Spinal cord (tissue), 10 donors: ENCODE data around the gene PRKCE. TPM values are rescaled to one million over a fixed set of nuclear protein-coding genes. Genes with fewer than 3 reads are reported as not detected.
A peak's percentile ranks its signal among the peaks of the same experiment; 100 is the strongest.

Source experiments
- DNase-seq, 6 donors: peaks; one replicate each; pipeline versions ENCODE4 v3.0.0 to v3.0.0-alpha.2; 2013 to 2015; ENCODE audit warnings: low spot score in 6 of 6, low read depth in 4 of 6
- H3K27ac ChIP-seq: one replicate; pipeline ENCODE4 v1.5.1; 2013; ENCODE audit warnings: low read depth, low read length, control low read depth
- H3K27me3 ChIP-seq: one replicate; pipeline ENCODE4 v1.6.1; 2013; ENCODE audit warnings: low read length; ENCODE audit not compliant: control insufficient read depth, insufficient read depth
- H3K36me3 ChIP-seq: one replicate; pipeline ENCODE4 v1.6.1; 2013; ENCODE audit warnings: low read length; ENCODE audit not compliant: control insufficient read depth, insufficient read depth
- H3K4me1 ChIP-seq: one replicate; pipeline ENCODE4 v1.6.1; 2013; ENCODE audit warnings: low read length; ENCODE audit not compliant: control insufficient read depth, insufficient read depth
- H3K4me3 ChIP-seq: one replicate; pipeline ENCODE4 v1.5.1; 2013; ENCODE audit warnings: low read depth, low read length, control low read depth
- H3K9me3 ChIP-seq: one replicate; pipeline ENCODE4 v1.6.1; 2013; ENCODE audit warnings: low read length; ENCODE audit not compliant: control insufficient read depth, insufficient read depth
- WGBS: methylation state at CpG from one replicate; pipeline ENCODE4 v1.1.5; 2013; ENCODE audit warnings: missing lambda C conversion rate; ENCODE audit not compliant: insufficient coverage; 5-methylcytosine and 5-hydroxymethylcytosine counted together
- polyA plus RNA-seq, 2 donors: library from polyadenylated mRNA; unstranded; fragments of 120-200 nt; gene quantifications; one replicate each; pipeline ENCODE4 v1.2.1, GENCODE V29; 2013; ENCODE audit not compliant: insufficient read length in 2 of 2
- total RNA-seq, 2 donors: library from RNA; depleted of rRNA in 1 of 2; stranded (reverse); fragments of 120-200 nt in 1 of 2; fragments of >200 nt in 1 of 2; gene quantifications; one replicate each; pipeline versions ENCODE4 v1.2.3 to v1.2.4, GENCODE V29; 2013 to 2014
- donor health status: healthy.

The PRKCE gene
- total and polyA plus RNA-seq, 4 donors, result 22.9 to 48.5 (median 37.4) TPM

DNA sequence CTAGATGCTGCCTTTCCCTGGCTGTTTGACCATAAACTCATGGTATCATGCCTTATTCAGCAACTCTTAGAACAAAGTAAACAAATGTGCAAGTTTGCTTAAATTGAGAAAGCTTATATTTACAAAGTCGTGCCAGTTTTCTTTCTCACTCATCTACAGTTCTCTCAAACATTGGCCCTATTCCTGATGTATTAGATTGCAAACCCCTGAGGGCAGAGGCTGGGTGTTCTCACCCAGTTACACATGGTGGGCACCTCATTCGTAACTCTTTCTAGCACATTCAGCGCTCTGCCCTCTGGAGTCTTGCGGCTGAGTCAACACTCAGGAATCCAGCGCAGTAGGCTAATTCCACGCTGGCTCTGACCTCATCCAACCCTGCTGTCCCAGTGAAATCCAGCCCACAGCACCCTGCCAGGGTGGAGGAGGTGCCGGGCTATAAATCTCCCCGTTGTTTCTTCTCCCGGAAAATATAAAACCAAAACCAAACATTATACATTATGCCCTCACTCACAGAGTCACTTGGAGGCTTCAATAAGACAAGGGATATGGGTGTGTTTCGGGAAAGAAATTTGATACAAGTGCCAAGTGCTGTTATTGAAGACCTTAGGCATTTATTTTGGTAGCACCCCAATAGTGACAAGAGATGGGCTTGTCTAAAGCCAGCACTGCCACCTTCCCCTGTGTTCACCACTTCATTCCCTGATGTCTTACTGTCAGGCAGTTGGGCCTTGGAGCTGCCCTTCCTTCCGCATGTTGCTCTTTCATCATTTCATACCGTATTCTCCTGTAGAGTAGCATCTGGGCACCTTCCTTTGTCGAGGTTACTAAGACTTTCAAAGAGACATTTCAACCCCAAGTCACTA, 287.4 kb downstream of the PRKCE start:
- Histone ChIP-seq H3K4me3 (no peak overlapping the region), H3K9me3 (no peaks in the 10 kb centered on the region), H3K36me3 (no peaks in the 10 kb centered on the region), H3K4me1 (peaks cover 13% of the 10 kb centered on the region), H3K27me3 (no peaks in the 10 kb centered on the region), H3K27ac (peak overlapping the region; percentile 44)
- WGBS, result 75% methylated on average over 7 of the region's 13 CpGs
- peak in 1 of 6 donors; percentile 74 for DNase-seq

DNA sequence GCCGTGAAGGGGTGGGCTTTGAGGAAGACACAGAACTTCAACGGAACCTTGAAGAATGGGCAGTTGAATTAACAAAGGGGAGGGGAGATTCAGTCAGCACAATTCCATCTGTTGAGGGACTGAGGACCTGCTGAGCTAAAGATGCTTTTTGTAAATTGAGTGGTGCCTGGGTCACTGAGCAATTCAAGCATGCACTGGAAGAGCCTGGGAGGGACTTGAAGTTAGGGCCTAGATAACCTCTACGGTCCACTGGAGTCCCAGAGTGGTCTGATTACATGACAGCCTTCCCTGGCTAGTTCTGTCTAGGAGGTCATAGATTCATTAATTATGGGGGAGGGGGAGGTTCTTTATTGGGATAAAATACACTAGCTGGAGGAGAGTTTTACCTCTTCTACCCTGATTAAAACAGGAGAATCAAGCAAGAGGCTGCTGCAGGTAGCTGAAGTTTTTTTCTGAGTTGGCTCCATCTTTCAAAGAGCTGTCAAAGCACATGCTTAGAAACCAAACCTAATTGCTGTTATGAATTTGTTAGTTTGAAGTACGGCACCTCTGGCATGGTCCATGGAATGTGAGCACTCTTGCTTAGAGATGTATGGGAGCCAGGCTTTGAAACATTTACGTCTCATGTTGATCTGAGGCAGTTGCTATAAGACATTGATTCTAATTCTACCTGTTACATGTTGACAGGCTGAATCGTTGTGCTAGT, 290.2 kb downstream of the PRKCE start:
- no peak overlapping the region for H3K27ac ChIP-seq
- peaks cover 4% of the 10 kb centered on the region for H3K4me1 ChIP-seq
- no peak for DNase-seq
- WGBS, result 60% methylated on average over 3 of the region's 6 CpGs
- no peaks in the 10 kb centered on the region for H3K9me3 ChIP-seq
- no peaks in the 10 kb centered on the region for H3K27me3 ChIP-seq
- H3K36me3 ChIP-seq, result no peaks in the 10 kb centered on the region
- no peak overlapping the region for H3K4me3 ChIP-seq

DNA sequence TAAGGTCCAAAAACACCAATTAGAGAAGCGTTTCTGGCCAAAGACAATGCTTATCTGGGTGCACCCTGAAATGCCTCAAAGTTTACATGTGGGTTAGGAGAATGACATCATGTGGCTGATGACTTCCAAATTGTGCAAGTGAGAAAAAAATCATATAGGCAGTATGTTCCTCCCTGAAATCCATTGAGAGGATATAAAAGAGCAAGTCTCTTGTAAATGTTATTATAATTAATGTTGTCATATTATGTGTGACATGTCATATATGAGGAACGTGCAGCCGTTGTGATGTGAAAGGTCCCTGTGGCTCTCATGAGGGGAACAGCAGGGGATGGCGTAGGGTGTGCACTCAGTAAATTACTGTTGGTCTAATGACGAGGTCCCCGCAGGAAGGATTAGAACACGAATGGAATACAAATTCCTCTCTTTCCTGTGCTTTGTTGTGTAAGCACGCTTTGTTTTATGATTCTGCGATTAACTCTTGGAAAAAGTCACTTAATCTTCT, 290.8 kb downstream of the PRKCE start:
- Histone ChIP-seq H3K27me3 (no peaks in the 10 kb centered on the region), H3K27ac (no peak overlapping the region), H3K4me1 (peaks cover 4% of the 10 kb centered on the region), H3K4me3 (no peak overlapping the region), H3K9me3 (no peaks in the 10 kb centered on the region), H3K36me3 (no peaks in the 10 kb centered on the region)
- peak in 1 of 6 donors; percentile 67 for DNase-seq
- 40% methylated on average over 4 of the region's 9 CpGs for WGBS

- Histone ChIP-seq H3K27ac (no peak overlapping the region), H3K4me3 (no peak overlapping the region), H3K9me3 (no peaks in the 10 kb centered on the region), H3K27me3 (no peaks in the 10 kb centered on the region), H3K4me1 (peaks cover 4% of the 10 kb centered on the region), H3K36me3 (no peaks in the 10 kb centered on the region)
- WGBS, result 67% methylated on average over 11 of the region's 14 CpGs
- no peak for DNase-seq
Measured at GRCh38 chr2:45943219-45944044, 292.0 kb downstream of the PRKCE start.

- Histone ChIP-seq H3K36me3 (no peaks in the 10 kb centered on the region), H3K4me3 (no peak overlapping the region), H3K27ac (no peak overlapping the region), H3K27me3 (no peaks in the 10 kb centered on the region), H3K9me3 (no peaks in the 10 kb centered on the region), H3K4me1 (peaks cover 4% of the 10 kb centered on the region)
- DNase-seq, result no peak
- 44% methylated on average over 4 of the region's 6 CpGs for WGBS
Measured at GRCh38 chr2:45944074-45944473, 292.6 kb downstream of the PRKCE start.

GRCh38 chr2:45945302-45945717, 293.8 kb downstream of the PRKCE start:
- WGBS, result 92% methylated on average over 8 of the region's 9 CpGs
- H3K4me3 ChIP-seq, result no peak overlapping the region
- no peak overlapping the region for H3K27ac ChIP-seq
- H3K4me1 ChIP-seq, result peaks cover 4% of the 10 kb centered on the region
- no peaks in the 10 kb centered on the region for H3K36me3 ChIP-seq
- DNase-seq, result no peak
- H3K27me3 ChIP-seq, result no peaks in the 10 kb centered on the region
- H3K9me3 ChIP-seq, result no peaks in the 10 kb centered on the region

DNA sequence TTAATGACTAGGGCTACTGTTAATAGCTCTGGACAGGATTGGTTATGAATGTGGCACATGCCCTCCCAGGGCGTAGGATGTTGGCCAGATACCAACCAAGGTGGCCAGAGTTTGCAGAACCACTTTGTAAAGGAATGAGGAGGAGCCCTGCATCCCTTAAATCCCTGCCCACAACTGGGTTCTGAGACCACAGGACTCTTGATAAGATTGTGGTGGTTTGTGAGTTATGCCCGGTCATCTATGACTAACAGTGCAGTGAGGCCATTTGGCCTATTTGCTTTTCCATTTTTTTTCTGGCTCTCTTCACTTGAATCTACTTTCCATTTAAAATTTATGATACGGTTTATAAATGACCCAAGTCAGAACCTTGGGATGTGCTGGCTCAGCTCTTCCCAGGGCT, 294.5 kb downstream of the PRKCE start:
- H3K36me3 ChIP-seq, result no peaks in the 10 kb centered on the region
- H3K27ac ChIP-seq, result no peak overlapping the region
- H3K27me3 ChIP-seq, result no peaks in the 10 kb centered on the region
- H3K4me3 ChIP-seq, result no peak overlapping the region
- peaks cover 4% of the 10 kb centered on the region for H3K4me1 ChIP-seq
- WGBS, result no CpG with 5 or more reads among the region's 3 CpGs
- no peak for DNase-seq
- no peaks in the 10 kb centered on the region for H3K9me3 ChIP-seq

DNA sequence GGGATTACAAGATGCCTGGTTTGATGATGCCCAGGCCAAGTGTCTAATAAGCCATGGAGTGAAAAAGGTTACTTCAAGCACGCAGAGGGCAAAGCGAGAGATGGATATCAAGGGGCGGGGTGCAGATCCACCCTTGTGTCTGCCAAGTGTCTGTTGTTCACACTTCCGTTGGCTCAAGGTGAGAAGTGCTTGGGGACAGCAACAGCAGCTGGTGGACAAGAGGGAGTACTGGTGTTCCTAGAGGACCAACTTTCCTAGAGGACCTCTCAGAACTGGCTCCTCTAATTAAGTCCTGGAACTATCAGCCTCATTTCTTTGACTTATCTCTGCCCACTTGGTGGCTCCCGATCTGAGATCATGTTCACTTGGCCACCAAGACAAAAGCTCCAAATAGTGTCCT, 299.1 kb downstream of the PRKCE start:
- H3K9me3 ChIP-seq, result no peaks in the 10 kb centered on the region
- H3K4me1 ChIP-seq, result no peaks in the 10 kb centered on the region
- no peak overlapping the region for H3K4me3 ChIP-seq
- no peak for DNase-seq
- no peaks in the 10 kb centered on the region for H3K36me3 ChIP-seq
- 96% methylated on average over 5 of the region's 5 CpGs for WGBS
- no peak overlapping the region for H3K27ac ChIP-seq
- no peaks in the 10 kb centered on the region for H3K27me3 ChIP-seq

DNA sequence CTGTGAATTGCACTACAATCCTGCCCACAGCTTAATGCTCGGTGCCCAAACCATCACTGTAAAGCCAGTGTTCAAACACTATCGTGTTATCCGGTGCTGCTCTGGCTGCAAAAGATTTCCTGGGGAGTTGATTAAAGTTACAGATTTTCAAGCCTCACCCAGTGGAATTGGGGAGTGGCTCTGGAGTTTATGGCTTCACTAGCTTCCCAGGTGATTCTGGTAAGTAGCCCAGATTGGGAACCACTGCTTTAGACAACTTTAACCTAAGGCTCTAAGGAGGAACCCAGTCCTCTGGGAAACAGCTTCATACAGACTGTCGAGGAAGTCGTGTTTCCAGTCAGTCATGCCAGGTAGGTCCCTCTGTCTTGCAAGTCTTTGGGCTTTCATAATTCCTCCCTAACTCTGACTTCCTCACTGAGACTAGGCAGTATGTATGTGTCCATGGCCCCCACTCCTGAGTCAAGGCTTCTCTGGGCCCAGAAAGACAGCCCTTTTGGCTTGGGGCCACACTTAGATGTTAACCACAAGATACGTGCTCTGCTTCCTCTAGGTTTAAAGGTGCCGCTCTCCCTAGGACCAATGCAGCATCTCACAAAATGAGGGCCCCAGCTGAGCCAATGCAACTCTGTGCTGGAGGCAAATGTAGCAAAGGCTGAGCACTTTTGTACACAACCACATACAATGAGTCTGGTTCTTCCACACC, 299.7 kb downstream of the PRKCE start:
- Histone ChIP-seq H3K4me3 (no peak overlapping the region), H3K36me3 (no peaks in the 10 kb centered on the region), H3K9me3 (no peaks in the 10 kb centered on the region), H3K4me1 (no peaks in the 10 kb centered on the region), H3K27me3 (no peaks in the 10 kb centered on the region), H3K27ac (no peak overlapping the region)
- 89% methylated on average over 4 of the region's 7 CpGs for WGBS
- DNase-seq, result no peak
